Esophagus (tissue), 2 donors: ENCODE data around the gene ZGPAT. TPM values are rescaled to one million over a fixed set of nuclear protein-coding genes. Genes with fewer than 3 reads are reported as not detected.
"Not testable (repeated sequence)": the region's sequence is repeated elsewhere in the genome, so short reads cannot be mapped to it uniquely, and the experiment has no call there.

Source experiments
- H3K27ac ChIP-seq, 2 donors: one replicate each; pipeline ENCODE4 v1.5.1; 2013; ENCODE audit warnings: low read depth in 2 of 2, mild to moderate bottlenecking in 2 of 2, inconsistent platforms in 1 of 2, low read length in 1 of 2, moderate library complexity in 1 of 2
- H3K27me3 ChIP-seq, 2 donors: one replicate each; pipeline ENCODE4 v1.6.1; 2013; ENCODE audit warnings: low read length in 2 of 2, control low read depth in 1 of 2, mild to moderate bottlenecking in 1 of 2; ENCODE audit not compliant: insufficient read depth in 2 of 2, control insufficient read depth in 1 of 2
- H3K36me3 ChIP-seq, 2 donors: one replicate each; pipeline ENCODE4 v1.6.1; 2013; ENCODE audit warnings: low read length in 1 of 2; ENCODE audit not compliant: control insufficient read depth in 2 of 2, insufficient read depth in 2 of 2
- H3K4me1 ChIP-seq, 2 donors: one replicate each; pipeline ENCODE4 v1.6.1; 2013; ENCODE audit warnings: low read length in 1 of 2; ENCODE audit not compliant: control insufficient read depth in 2 of 2, insufficient read depth in 2 of 2
- H3K4me3 ChIP-seq, 2 donors: one replicate each; pipeline ENCODE4 v1.5.1; 2013; ENCODE audit warnings: low read length in 2 of 2, mild to moderate bottlenecking in 2 of 2, low read depth in 1 of 2, moderate library complexity in 1 of 2
- H3K9me3 ChIP-seq, 2 donors: one replicate each; pipeline ENCODE4 v1.6.1; 2013; ENCODE audit warnings: mild to moderate bottlenecking in 2 of 2, low read depth in 1 of 2, low read length in 1 of 2, moderate library complexity in 1 of 2; ENCODE audit not compliant: control insufficient read depth in 2 of 2, insufficient read depth in 1 of 2
- WGBS, 2 donors: extraction: QIAGEN DNeasy Blood & Tissue Kit; methylation state at CpG; one replicate each; pipeline ENCODE4 v1.1.7; 2013; 5-methylcytosine and 5-hydroxymethylcytosine counted together
- polyA plus RNA-seq, 2 donors: library from polyadenylated mRNA; stranded (reverse); fragments of 200-250 nt; gene quantifications; one replicate each; pipeline ENCODE4 v1.2.3, GENCODE V29; 2013
- donor health status: healthy with polysubstance abuse.
- donor health status: Bipolar disorder and iron deficiency.

The ZGPAT gene, protein sequence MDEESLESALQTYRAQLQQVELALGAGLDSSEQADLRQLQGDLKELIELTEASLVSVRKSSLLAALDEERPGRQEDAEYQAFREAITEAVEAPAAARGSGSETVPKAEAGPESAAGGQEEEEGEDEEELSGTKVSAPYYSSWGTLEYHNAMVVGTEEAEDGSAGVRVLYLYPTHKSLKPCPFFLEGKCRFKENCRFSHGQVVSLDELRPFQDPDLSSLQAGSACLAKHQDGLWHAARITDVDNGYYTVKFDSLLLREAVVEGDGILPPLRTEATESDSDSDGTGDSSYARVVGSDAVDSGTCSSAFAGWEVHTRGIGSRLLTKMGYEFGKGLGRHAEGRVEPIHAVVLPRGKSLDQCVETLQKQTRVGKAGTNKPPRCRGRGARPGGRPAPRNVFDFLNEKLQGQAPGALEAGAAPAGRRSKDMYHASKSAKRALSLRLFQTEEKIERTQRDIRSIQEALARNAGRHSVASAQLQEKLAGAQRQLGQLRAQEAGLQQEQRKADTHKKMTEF
- 10 to 100 TPM; 24.4 to 38.9 TPM for polyA plus RNA-seq

DNA sequence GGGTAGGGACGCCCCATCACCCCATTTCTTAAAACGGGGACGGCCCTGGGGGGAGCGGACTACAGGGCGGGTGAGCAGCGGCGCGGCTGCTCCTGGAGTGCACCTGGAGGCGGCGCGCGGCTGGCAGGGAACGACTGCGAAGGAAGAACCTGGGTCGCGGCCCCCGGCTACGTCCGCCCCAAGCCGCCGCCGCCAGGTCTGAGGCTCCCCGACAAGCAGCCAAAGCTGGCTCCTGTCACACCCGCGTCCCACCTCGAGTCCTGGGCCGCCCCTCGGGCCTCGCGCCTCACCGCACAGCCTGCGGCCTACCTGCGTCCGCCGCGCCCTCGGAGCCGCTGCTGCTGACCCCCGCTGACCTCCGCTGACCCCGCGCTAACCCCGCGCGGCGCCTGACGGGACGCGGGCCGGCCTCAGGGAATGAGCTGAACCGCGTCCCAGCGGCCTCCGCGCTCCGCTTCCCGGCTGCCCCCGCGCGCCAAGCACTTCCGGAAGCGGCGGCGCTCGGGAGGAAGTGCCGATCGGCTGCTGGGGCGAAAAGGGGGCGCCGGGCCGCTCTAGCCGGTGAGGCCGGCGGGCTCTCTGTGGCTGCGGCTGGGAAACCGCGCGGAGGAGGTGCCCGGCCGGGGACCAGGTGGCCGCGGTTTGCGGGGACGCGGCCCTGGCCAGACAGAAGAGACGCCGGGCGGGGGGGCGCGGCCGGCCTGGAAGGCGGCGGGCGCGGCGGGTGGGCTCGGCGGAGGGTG is at the start of gene ZGPAT, which contains the start of gene ARFRP1:
Gene ZGPAT, plus strand, starts transcription at position 482 of the 743 bp plus-strand sequence. CDS start 542 bp downstream, outside the sequence.
Gene ARFRP1, minus strand, starts transcription at position 419 of the 743 bp plus-strand sequence. CDS start 885 bp downstream, outside the sequence.
- Histone ChIP-seq H3K27me3 (no peaks in the 10 kb centered on the region), H3K9me3 (no peaks in the 10 kb centered on the region), H3K36me3 (peaks cover 6 to 35% of the 10 kb centered on the region in 2 donors), H3K27ac (peak within 1 kb of the TSS; percentile 90 to 95), H3K4me3 (peak within 1 kb of the TSS; percentile 85 to 86), H3K4me1 (peaks cover 0 to 12% of the 10 kb centered on the region in 2 donors)
- 0 to 1% methylated on average over 54 to 98 of the region's 98 CpGs for WGBS, 2 donors

- WGBS, 2 donors, result 1 to 2% methylated on average over 25 of the region's 25 CpGs
- Histone ChIP-seq H3K36me3 (peaks cover 3 to 23% of the 10 kb centered on the region in 2 donors), H3K9me3 (no peaks in the 10 kb centered on the region), H3K27ac (peak overlapping the region; percentile 83 to 86), H3K27me3 (no peaks in the 10 kb centered on the region), H3K4me3 (peak overlapping the region; percentile 83 to 88), H3K4me1 (peaks cover under 1 to 18% of the 10 kb centered on the region in 2 donors)
These were observed 49.1 kb upstream of the ZGPAT start for GRCh38 chr20:63658749-63659187.

DNA sequence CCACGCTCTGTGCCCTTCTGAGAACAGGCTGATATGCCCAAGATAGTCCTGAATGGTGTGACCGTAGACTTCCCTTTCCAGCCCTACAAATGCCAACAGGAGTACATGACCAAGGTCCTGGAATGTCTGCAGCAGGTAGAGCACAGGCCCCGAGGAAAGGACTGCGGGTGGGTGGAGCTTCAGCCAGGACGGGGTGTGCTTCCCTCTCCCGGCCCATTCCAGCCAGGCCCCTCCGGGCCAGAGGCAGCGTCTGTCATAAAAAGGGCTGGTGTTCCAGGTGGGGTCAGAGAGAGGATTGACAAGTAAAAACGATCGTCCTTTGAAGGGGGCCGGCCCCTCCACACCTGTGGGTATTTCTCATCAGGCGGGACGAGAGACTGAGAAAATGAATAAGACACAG is 48.5 kb upstream of the ZGPAT start:
- peak overlapping the region; percentile 83 to 88 for H3K4me3 ChIP-seq
- 60 to 64% methylated on average over 13 of the region's 13 CpGs for WGBS, 2 donors

DNA sequence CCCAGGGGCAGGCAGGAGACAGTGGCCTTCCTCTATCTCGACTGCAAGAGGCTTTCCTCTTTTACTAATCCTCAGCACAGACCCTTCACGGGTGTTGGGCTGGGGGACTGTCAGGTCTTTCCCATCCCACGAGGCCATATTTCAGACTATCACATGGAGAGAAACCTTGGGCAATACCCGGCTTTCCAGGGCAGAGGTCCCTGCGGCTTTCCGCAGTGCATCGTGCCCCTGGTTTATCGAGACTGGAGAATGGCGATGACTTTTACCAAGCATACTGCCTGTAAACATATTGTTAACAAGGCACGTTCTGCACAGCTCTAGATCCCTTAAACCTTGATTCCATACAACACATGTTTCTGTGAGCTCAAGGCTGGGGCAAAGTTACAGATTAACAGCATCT is 47.7 kb upstream of the ZGPAT start:
- Histone ChIP-seq H3K36me3 (peaks cover 3 to 31% of the 10 kb centered on the region in 2 donors), H3K4me1 (peaks cover 0 to 18% of the 10 kb centered on the region in 2 donors)
- not testable (repeated sequence) for H3K27ac ChIP-seq, H3K9me3 ChIP-seq, H3K4me3 ChIP-seq, H3K27me3 ChIP-seq
- 85 to 89% methylated on average over 10 of the region's 10 CpGs for WGBS, 2 donors

More for the DNA sequence above, 48.5 kb upstream of the ZGPAT start:
- peaks cover 3 to 26% of the 10 kb centered on the region in 2 donors for H3K36me3 ChIP-seq
- no peaks in the 10 kb centered on the region for H3K9me3 ChIP-seq
- no peaks in the 10 kb centered on the region for H3K27me3 ChIP-seq
- peaks cover 0 to 18% of the 10 kb centered on the region in 2 donors for H3K4me1 ChIP-seq
- H3K27ac ChIP-seq, result peak overlapping the region in 1 of 2 donors; percentile 86

DNA sequence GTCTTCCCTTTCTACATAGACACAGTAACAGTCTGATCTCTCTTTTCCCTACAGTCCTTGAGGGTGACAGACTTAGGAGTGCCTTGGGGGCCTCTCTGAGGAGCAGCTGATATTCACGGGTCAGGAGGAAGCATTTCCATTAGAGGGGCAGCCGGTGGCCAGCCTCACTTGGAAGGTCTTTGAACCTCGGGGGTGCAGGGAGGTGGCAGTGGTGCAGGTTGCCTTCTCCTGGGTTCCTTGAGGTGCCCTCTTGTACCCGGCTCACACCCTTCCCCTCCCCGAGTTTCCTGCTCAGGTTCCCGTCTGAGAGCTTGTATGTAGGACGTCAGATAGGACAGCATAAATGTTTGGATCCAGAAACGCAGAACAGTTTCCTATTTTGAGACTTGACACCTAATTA is 47.2 kb upstream of the ZGPAT start:
- Histone ChIP-seq H3K4me1 (peaks cover 0 to 18% of the 10 kb centered on the region in 2 donors), H3K27ac (no peak overlapping the region), H3K27me3 (no peaks in the 10 kb centered on the region), H3K9me3 (no peaks in the 10 kb centered on the region), H3K36me3 (peaks cover 3 to 33% of the 10 kb centered on the region in 2 donors), H3K4me3 (no peak overlapping the region)
- WGBS, 2 donors, result 84 to 89% methylated on average over 8 of the region's 8 CpGs

- Histone ChIP-seq H3K27me3 (no peaks in the 10 kb centered on the region), H3K4me1 (peaks cover 0 to 18% of the 10 kb centered on the region in 2 donors), H3K9me3 (no peaks in the 10 kb centered on the region), H3K36me3 (peaks cover 3 to 34% of the 10 kb centered on the region in 2 donors), H3K27ac (no peak overlapping the region), H3K4me3 (no peak overlapping the region)
- 95 to 96% methylated on average over 22 of the region's 22 CpGs for WGBS, 2 donors
These were observed 46.7 kb upstream of the ZGPAT start for GRCh38 chr20:63661108-63661507.

- Histone ChIP-seq H3K36me3 (peaks cover 3 to 38% of the 10 kb centered on the region in 2 donors), H3K4me1 (peaks cover 0 to 16% of the 10 kb centered on the region in 2 donors), H3K27ac (no peak overlapping the region), H3K9me3 (no peaks in the 10 kb centered on the region), H3K27me3 (no peaks in the 10 kb centered on the region), H3K4me3 (no peak overlapping the region)
- WGBS, 2 donors, result 95% methylated on average over 33 of the region's 33 CpGs
These were observed 45.7 kb upstream of the ZGPAT start for GRCh38 chr20:63661959-63662812.

DNA sequence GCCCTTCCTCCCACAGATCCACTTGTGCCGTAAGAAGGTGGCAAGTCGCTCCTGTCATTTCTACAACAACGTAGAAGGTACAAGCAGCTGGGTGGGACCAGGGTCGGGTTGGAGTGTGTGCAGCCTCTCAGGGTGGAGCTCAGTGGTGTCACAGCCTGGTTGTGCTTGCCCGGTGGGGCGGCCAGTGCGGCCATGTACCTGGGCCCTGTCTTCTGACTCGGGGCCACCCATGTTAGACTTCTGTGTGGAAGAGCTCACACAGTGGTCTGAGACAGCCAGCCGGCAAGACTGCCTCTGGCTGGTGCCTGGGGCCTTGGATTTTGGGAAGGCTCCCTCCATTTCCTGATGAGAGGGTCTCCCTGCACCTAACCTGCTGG is 45.0 kb upstream of the ZGPAT start:
- 89 to 94% methylated on average over 9 of the region's 9 CpGs for WGBS, 2 donors

More for the DNA sequence above, 45.0 kb upstream of the ZGPAT start:
- H3K9me3 ChIP-seq, result no peaks in the 10 kb centered on the region
- H3K36me3 ChIP-seq, result peaks cover 3 to 44% of the 10 kb centered on the region in 2 donors
- no peak overlapping the region for H3K27ac ChIP-seq
- H3K4me3 ChIP-seq, result no peak overlapping the region
- H3K4me1 ChIP-seq, result peaks cover 0 to 10% of the 10 kb centered on the region in 2 donors
- no peaks in the 10 kb centered on the region for H3K27me3 ChIP-seq
